Measurements from ENCODE around the gene TNFRSF12A. TPM values are rescaled to one million over a fixed set of nuclear protein-coding genes. Genes with fewer than 3 reads are reported as not detected.

TNFRSF12A gene
- total and polyA plus RNA-seq, 3 donors from 2014 or later: 12.8 to 33.4 (median 16.8) TPM

DNA sequence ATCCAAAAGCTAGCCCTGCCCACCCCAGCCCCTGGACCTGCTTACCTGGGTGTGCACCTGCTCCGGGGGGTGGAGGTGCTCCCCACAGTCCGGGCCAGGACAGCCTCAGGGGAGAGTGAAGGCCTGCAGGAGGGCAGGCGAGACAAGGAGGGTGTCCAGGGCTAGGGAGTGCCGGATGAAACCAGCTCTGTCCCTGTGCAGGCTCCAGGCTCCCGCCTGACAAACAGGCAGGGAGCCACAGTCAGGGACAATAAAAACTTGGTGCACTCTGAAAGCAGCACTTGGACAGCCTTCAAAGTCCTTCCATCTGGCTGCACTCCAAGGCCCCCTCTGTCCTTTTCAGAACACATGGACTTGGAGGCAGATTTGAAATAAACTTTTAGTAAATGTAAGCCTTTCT is 47.1 kb upstream of the TNFRSF12A start:
- no peak for DNase-seq
- intact Hi-C loops (cut with DNase I; ENCODE audit: low total_unique reads): no loop called here
- no peaks in the 10 kb centered on the region for H3K27me3 ChIP-seq
- no peaks in the 10 kb centered on the region for H3K9me3 ChIP-seq
- no peaks in the 10 kb centered on the region for H3K36me3 ChIP-seq (ENCODE audit: low read depth, missing control alignments)
- H3K4me1 ChIP-seq: peaks cover 9% of the 10 kb centered on the region
- TF ChIP-seq, protein P1, sequence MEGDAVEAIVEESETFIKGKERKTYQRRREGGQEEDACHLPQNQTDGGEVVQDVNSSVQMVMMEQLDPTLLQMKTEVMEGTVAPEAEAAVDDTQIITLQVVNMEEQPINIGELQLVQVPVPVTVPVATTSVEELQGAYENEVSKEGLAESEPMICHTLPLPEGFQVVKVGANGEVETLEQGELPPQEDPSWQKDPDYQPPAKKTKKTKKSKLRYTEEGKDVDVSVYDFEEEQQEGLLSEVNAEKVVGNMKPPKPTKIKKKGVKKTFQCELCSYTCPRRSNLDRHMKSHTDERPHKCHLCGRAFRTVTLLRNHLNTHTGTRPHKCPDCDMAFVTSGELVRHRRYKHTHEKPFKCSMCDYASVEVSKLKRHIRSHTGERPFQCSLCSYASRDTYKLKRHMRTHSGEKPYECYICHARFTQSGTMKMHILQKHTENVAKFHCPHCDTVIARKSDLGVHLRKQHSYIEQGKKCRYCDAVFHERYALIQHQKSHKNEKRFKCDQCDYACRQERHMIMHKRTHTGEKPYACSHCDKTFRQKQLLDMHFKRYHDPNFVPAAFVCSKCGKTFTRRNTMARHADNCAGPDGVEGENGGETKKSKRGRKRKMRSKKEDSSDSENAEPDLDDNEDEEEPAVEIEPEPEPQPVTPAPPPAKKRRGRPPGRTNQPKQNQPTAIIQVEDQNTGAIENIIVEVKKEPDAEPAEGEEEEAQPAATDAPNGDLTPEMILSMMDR (IDR thresholded peaks at IDR 0.05): no peak
- no peak for TF ChIP-seq POLR2A (IDR thresholded peaks at IDR 0.05)
- no peak overlapping the region for H3K4me3 ChIP-seq
- 50 to 71% methylated on average over 2 to 5 of the region's 5 CpGs for WGBS, 2 donors
- no peak overlapping the region for H3K27ac ChIP-seq

DNA sequence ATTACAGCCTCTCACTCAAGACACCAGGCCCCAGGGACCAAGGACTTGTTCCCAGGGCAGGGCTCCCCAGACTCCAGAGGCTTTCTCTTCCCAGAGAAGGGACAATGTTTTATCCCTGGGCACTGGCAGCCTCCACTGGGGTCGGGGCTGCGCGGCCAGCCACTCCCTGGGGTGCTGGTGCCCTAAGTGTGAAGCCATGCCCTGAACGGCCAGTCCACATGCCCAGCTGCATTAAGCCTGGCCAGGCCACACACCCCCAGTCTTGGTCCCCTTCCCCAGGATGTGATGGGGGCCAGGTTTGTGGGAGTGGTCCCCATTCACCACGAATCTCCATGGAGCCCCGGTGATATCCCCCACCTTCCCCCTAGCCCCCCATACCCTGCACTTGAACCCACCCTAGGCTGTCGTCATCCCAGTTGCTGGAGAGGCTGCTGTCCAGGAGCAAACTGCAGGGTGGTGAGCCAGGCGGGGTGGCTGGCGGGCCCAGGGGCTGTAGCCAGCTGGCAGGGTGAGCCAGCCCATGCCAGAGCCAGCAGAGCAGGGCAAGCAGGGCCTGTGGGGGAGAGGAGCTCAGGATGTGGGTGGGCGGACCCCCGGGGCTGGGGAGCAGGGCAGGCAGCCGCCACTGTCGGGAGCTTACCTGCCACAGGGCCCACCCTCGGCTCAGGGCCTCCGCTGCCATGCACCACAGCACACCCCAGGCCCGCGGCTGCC is 46.4 kb upstream of the TNFRSF12A start:
- 80 to 89% methylated on average over 2 to 17 of the region's 17 CpGs for WGBS, 2 donors
- no peaks in the 10 kb centered on the region for H3K36me3 ChIP-seq (ENCODE audit: low read depth, missing control alignments)
- no peaks in the 10 kb centered on the region for H3K27me3 ChIP-seq
- TF ChIP-seq, protein P1 (IDR thresholded peaks at IDR 0.05): no peak
- TF ChIP-seq POLR2A (IDR thresholded peaks at IDR 0.05): no peak
- peaks cover 9% of the 10 kb centered on the region for H3K4me1 ChIP-seq
- H3K27ac ChIP-seq: no peak overlapping the region
- H3K4me3 ChIP-seq: no peak overlapping the region
- intact Hi-C loops (cut with DNase I; ENCODE audit: low total_unique reads): no loop called here
- H3K9me3 ChIP-seq: no peaks in the 10 kb centered on the region
- DNase-seq: no peak

DNA sequence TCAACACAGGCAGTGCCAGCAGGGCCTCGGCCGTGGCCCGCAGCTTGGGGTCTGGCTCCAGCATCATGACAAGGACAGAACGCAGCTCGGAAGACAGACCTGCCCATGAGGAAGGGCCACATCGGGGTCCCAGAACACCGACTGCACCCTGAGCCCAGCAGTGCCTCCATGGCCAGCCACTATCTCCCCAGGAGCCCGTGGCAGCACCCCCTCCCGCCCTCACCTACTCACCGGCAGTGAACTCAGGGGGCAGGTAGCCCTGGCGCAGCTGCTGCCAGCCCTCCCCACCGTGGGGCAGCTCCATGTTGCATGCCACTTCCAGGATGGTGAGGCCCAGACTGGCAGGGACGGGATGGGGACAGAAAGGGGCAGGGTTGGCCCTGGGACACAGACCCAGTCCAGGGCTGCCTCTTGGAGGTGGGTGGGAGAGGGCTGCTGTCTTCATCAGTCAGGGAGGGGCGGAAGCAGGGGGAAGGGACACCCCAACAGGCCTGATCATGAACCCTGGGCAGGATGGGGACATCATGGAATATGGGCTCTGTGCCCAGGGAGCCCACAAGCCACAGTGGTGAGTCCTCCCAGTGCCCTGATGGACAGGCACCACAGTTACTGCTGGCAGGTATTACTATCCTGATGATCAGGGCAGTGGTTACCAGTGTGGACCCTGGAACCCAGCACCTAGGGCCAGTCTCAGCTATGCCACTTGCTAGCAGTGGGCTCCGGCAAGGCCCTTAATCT is 45.7 kb upstream of the TNFRSF12A start:
- H3K4me3 ChIP-seq: no peak overlapping the region
- no peaks in the 10 kb centered on the region for H3K9me3 ChIP-seq
- peaks cover 9% of the 10 kb centered on the region for H3K4me1 ChIP-seq
- 93% methylated on average over 8 to 15 of the region's 15 CpGs for WGBS, 2 donors
- no peak for TF ChIP-seq POLR2A (IDR thresholded peaks at IDR 0.05)
- TF ChIP-seq, protein P1 (IDR thresholded peaks at IDR 0.05): no peak
- no peaks in the 10 kb centered on the region for H3K27me3 ChIP-seq
- no peak overlapping the region for H3K27ac ChIP-seq
- no peaks in the 10 kb centered on the region for H3K36me3 ChIP-seq (ENCODE audit: low read depth, missing control alignments)
- intact Hi-C loops (cut with DNase I; ENCODE audit: low total_unique reads): no loop called here
- no peak for DNase-seq

DNA sequence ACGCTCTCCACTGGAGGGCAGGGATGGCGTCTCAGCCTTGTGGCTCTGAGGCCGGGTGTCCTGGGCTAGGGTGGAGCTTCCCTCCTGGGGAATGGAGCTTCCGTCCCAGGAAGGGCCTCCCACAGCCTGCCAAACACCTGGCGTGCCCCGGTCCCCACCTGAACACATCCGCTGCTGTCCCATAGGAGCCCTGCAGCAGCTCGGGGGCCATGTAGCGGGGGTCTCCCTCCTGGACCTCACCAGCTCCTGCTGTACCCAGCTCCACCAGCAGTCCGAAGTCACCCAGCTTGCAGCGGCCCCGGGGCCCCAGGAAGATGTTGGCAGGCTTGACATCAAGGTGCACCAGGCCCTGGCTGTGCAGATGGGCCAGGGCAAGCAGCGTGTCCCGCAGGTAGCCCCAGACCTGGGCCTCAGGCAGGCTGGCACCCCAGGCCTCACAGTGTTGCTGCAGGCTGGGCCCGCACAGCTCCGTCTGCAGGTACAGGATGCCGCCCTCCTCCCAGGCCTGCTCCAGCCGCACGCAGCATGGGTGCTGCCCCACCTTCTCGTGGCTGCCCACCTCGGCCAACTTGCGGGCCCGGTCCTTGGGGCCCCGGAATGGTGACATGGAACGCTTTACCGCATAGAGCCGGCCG is 44.9 kb upstream of the TNFRSF12A start:
- H3K27ac ChIP-seq: no peak overlapping the region
- intact Hi-C loops (cut with DNase I; ENCODE audit: low total_unique reads): no loop called here
- H3K4me3 ChIP-seq: no peak overlapping the region
- peaks cover 9% of the 10 kb centered on the region for H3K4me1 ChIP-seq
- WGBS, 2 donors: 92 to 96% methylated on average over 18 to 28 of the region's 28 CpGs
- H3K9me3 ChIP-seq: no peaks in the 10 kb centered on the region
- H3K36me3 ChIP-seq (ENCODE audit: low read depth, missing control alignments): no peaks in the 10 kb centered on the region
- H3K27me3 ChIP-seq: no peaks in the 10 kb centered on the region
- DNase-seq: no peak
- TF ChIP-seq, protein P1 (IDR thresholded peaks at IDR 0.05): no peak
- no peak for TF ChIP-seq POLR2A (IDR thresholded peaks at IDR 0.05)
